Psoas muscle (tissue), 8 donors: ENCODE results near the gene PRPF39. TPM values are rescaled to one million over a fixed set of nuclear protein-coding genes. Genes with fewer than 3 reads are reported as not detected.
A peak's percentile ranks its signal among the peaks of the same experiment; 100 is the strongest.

ENCODE experiments used
- ATAC-seq, 4 donors: fragments of 200-7000 bp; cut with Tn5 transposase; one replicate each; pipeline ENCODE4 v1.9.1; 2020; ENCODE audit warnings: moderate library complexity in 3 of 4, mild to moderate bottlenecking in 2 of 4
- DNase-seq, 2 donors: peaks; one replicate each; pipeline ENCODE4 v3.0.0-alpha.2; 2020
- H3K27ac ChIP-seq: fragments of 200-600 bp; one replicate; pipeline ENCODE4 v1.8.0; 2022
- H3K27me3 ChIP-seq, 3 donors: fragments of 200-600 bp in 1 of 3; one replicate each; pipeline versions ENCODE4 v1.6.1 to v1.8.0; 2013 to 2022; ENCODE audit warnings: low read length in 2 of 3, mild to moderate bottlenecking in 2 of 3, moderate library complexity in 1 of 3; ENCODE audit not compliant: insufficient read depth in 3 of 3
- H3K36me3 ChIP-seq, 2 donors: fragments of 200-600 bp in 1 of 2; one replicate each; pipeline versions ENCODE4 v1.6.1 to v1.8.0; 2013 to 2022; ENCODE audit warnings: low read depth in 1 of 2, mild to moderate bottlenecking in 1 of 2, moderate library complexity in 1 of 2; ENCODE audit not compliant: insufficient read depth in 1 of 2
- H3K4me1 ChIP-seq: fragments of 200-600 bp; one replicate; pipeline ENCODE4 v1.8.0; 2022
- H3K4me3 ChIP-seq: fragments of 200-600 bp; one replicate; pipeline ENCODE4 v1.8.0; 2022; ENCODE audit warnings: mild to moderate bottlenecking
- H3K9me3 ChIP-seq: fragments of 200-600 bp; one replicate; pipeline ENCODE4 v1.8.0; 2022
- WGBS, 3 donors: extraction: QIAGEN DNeasy Blood & Tissue Kit; methylation state at CpG; one replicate each; pipeline versions ENCODE4 v1.1.6 to v1.1.7; 2013; 5-methylcytosine and 5-hydroxymethylcytosine counted together
- intact Hi-C, 2 donors: fragments of 100-400 bp; cut with DNase I; formaldehyde crosslinking; loops; one replicate each; pipeline versions ENCODE4 v1.11.0 to v1.14.2; 2022
- polyA plus RNA-seq, 3 donors: library from polyadenylated mRNA; stranded (reverse); fragments of 200-250 nt; gene quantifications; one replicate each; pipeline ENCODE4 v1.2.3, GENCODE V29; 2013
- total RNA-seq, 4 donors: library from RNA; stranded (reverse); fragmentation: NEBNext Ultra II Directional in 2 of 4; extraction: Animal tissue kit (Norgen Biotek cat#: 25700) in 2 of 4; gene quantifications; one replicate each; pipeline versions ENCODE4 v1.2.1 to v1.2.4, GENCODE V29; 2021 to 2023
- TF ChIP-seq, protein P1 (sequence below): fragments of 200-600 bp; IDR thresholded peaks from one replicate; pipeline ENCODE4 v1.8.0; 2022; ENCODE audit warnings: antibody characterized with exemption
- donor health status: healthy with polysubstance abuse.
- donor health status: DM: no; HTN: no; CAD: no; lungs with moderate emphysema.
- donor health status: Bipolar disorder and iron deficiency.
- donor health status: healthy.
- donor health status: DM: yes; HTN: yes; CAD: no.
- donor health status: DM: no; HTN: no; CAD: no.
- donor health status: DM: no; HTN: no; CAD: no.
- donor health status: DM: yes; HTN: yes; CAD: no.

Gene PRPF39
- total and polyA plus RNA-seq, 7 donors = 10.1 to 32.4 (median 18.2) TPM

DNA sequence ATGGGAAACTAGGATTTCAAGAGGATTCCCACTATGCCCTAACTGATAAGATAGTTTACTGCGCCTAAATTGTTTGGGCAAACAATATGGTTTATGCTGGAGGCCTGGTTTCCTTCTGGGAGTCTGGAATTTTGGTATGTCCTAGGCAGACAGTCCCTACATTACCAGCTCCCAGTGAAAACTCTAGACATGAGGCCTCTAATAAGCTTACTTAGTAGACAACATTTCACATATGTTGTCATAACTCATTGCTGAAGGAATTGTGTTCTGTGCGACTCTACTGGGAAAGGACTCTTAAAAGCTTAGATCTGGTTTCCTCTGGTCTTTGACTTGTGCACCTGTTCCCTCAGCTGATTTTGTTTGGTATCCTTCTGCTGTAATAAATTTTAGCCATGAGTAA, 18.0 kb upstream of the PRPF39 start:
- DNase-seq = no peak
- Histone ChIP-seq H3K36me3 (peaks cover 0 to 10% of the 10 kb centered on the region in 2 donors), H3K27ac (peak overlapping the region; percentile 83), H3K9me3 (no peaks in the 10 kb centered on the region), H3K4me3 (peak overlapping the region; percentile 48), H3K4me1 (peaks cover 20% of the 10 kb centered on the region), H3K27me3 (no peaks in the 10 kb centered on the region)
- intact Hi-C loops = no loop called here
- peak; percentile 67 to 72 (median 72) for ATAC-seq
- WGBS, 3 donors = 42 to 50% (median 47%) methylated on average over 2 of the region's 2 CpGs
- TF ChIP-seq, protein P1, sequence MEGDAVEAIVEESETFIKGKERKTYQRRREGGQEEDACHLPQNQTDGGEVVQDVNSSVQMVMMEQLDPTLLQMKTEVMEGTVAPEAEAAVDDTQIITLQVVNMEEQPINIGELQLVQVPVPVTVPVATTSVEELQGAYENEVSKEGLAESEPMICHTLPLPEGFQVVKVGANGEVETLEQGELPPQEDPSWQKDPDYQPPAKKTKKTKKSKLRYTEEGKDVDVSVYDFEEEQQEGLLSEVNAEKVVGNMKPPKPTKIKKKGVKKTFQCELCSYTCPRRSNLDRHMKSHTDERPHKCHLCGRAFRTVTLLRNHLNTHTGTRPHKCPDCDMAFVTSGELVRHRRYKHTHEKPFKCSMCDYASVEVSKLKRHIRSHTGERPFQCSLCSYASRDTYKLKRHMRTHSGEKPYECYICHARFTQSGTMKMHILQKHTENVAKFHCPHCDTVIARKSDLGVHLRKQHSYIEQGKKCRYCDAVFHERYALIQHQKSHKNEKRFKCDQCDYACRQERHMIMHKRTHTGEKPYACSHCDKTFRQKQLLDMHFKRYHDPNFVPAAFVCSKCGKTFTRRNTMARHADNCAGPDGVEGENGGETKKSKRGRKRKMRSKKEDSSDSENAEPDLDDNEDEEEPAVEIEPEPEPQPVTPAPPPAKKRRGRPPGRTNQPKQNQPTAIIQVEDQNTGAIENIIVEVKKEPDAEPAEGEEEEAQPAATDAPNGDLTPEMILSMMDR = no peak

DNA sequence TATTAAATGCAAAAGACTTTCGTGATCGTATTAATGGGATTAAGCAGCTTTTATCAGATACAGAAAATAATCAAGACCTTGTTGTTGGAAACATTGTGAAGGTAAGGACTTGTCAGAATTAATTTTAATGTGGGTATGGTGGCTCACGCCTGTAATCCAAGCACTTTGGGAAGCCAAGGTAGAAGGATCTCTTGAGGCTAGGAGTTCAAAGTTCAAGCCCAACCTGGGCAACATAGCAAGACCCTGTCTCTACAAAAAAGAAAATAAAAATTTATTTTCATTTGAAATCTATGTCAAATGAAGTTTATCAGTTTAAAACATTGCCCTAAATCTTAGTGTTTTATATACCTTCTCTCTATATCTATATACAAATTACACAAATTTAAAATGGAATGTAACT, 17.2 kb upstream of the PRPF39 start:
- DNase-seq (no peak), ATAC-seq (no peak)
- intact Hi-C loops = no loop called here
- TF ChIP-seq, protein P1 = no peak
- Histone ChIP-seq H3K4me1 (peaks cover 20% of the 10 kb centered on the region), H3K9me3 (no peaks in the 10 kb centered on the region), H3K27ac (peak overlapping the region; percentile 83), H3K4me3 (peak overlapping the region; percentile 48), H3K27me3 (no peaks in the 10 kb centered on the region), H3K36me3 (peaks cover 0 to 10% of the 10 kb centered on the region in 2 donors)
- 85 to 96% (median 89%) methylated on average over 3 of the region's 3 CpGs for WGBS, 3 donors

DNA sequence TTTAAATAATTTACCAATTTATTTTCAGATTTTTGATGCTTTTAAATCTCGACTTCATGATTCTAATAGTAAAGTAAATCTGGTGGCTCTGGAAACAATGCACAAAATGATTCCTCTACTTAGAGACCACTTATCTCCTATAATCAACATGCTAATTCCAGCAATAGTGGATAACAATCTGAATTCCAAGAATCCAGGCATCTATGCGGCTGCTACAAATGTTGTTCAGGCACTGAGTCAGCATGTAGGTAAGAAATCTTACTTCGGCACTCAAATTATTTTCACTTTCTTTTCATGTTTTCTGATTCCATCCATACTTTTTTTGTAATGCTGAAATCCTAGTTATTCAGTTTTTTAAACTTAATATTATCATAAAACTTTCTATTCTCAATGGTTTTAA, 15.5 kb upstream of the PRPF39 start:
- H3K9me3 ChIP-seq = no peaks in the 10 kb centered on the region
- intact Hi-C loops = no loop called here
- peaks cover 0 to 16% of the 10 kb centered on the region in 2 donors for H3K36me3 ChIP-seq
- H3K27ac ChIP-seq = no peak overlapping the region
- no peaks in the 10 kb centered on the region for H3K27me3 ChIP-seq
- peaks cover 20% of the 10 kb centered on the region for H3K4me1 ChIP-seq
- no peak for DNase-seq
- H3K4me3 ChIP-seq = no peak overlapping the region
- TF ChIP-seq, protein P1 = no peak
- ATAC-seq = no peak
- 96 to 97% (median 96%) methylated on average over 3 of the region's 3 CpGs for WGBS, 3 donors

DNA sequence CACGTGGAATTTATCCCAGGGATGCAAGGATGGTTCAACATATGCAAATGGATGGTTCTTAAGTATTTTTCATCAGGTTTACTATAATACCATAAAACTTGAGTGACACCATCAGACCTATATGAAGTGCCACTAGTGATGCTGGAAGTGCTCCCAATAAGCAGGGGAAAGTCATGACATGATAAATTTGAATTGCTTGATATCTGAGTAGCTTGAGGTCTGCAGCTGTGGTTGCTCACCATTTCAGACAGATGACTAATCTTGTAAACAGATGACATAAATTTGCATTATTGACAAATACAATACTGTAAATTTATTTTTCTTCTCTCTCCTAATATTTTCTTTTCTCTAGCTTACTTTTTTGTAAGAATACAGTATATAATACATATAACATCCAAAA, 13.7 kb upstream of the PRPF39 start:
- Histone ChIP-seq H3K4me1 (peaks cover 16% of the 10 kb centered on the region), H3K27me3 (no peaks in the 10 kb centered on the region), H3K36me3 (peaks cover 0 to 17% of the 10 kb centered on the region in 2 donors), H3K27ac (no peak overlapping the region), H3K9me3 (no peaks in the 10 kb centered on the region), H3K4me3 (no peak overlapping the region)
- TF ChIP-seq, protein P1 = no peak
- DNase-seq (no peak), ATAC-seq (peak in 3 of 4 donors; percentile 24 to 65 (median 53))
- intact Hi-C loops = no loop called here
- WGBS, 3 donors = 88 to 96% (median 88%) methylated on average over 1 of the region's 1 CpG

DNA sequence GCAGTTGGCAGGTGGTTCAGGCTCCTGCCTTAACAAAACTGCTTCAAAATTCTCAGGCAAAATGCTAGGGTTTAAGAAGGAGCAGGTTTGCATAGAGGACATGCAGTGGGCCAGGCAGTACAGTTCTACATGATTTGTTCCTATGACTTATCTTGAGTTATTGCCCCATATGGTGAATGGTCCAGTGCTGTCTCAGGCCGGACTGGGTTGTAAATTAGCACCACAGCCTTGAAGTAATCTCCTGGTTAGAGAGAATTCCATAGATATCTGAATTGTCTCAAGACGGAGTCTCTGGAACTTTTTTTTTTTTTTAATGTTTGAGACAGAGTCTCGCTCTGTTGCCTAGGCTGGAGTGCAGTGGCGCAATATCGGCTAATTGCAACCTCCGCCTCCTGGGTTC, 11.8 kb upstream of the PRPF39 start:
- intact Hi-C loops = no loop called here

More for the DNA sequence above, 11.8 kb upstream of the PRPF39 start:
- DNase-seq (no peak), ATAC-seq (no peak)
- Histone ChIP-seq H3K9me3 (no peaks in the 10 kb centered on the region), H3K36me3 (peaks cover 0 to 17% of the 10 kb centered on the region in 2 donors), H3K4me3 (no peak overlapping the region), H3K4me1 (no peaks in the 10 kb centered on the region), H3K27ac (no peak overlapping the region), H3K27me3 (no peaks in the 10 kb centered on the region)
- 95 to 97% (median 96%) methylated on average over 6 of the region's 6 CpGs for WGBS, 3 donors
- TF ChIP-seq, protein P1 = no peak
